Esophagus muscularis mucosa (tissue), 3 donors: Measurements from ENCODE around the gene LIN28B.

Experiments used
- CTCF ChIP-seq, 3 experiments: fragments of 200-600 bp in 2 of 3; fragments of 450-650 bp in 1 of 3; sonication (generic) in 2 of 3; IDR thresholded peaks; one replicate each; pipeline ENCODE4 v1.5.1; 2017 to 2019; ENCODE audit warnings: antibody characterized with exemption in 3 of 3, mild to moderate bottlenecking in 2 of 3, moderate library complexity in 1 of 3
- POLR2A ChIP-seq: fragments of 450-650 bp; IDR thresholded peaks from one replicate; pipeline ENCODE4 v1.6.1; 2017; ENCODE audit warnings: antibody characterized with exemption, moderate library complexity, mild to moderate bottlenecking, low read depth

GRCh38 chr6:105041880-105042279 is 85.0 kb downstream of the LIN28B start:
- TF ChIP-seq CTCF (IDR thresholded peaks at IDR 0.05), result no peak
- no peak for TF ChIP-seq POLR2A
